ENCODE results near the gene CD47. TPM values are rescaled to one million over a fixed set of nuclear protein-coding genes. Genes with fewer than 3 reads are reported as not detected.

CD47 gene
- total and polyA plus RNA-seq, 3 donors from 2014 or later: 43.5 to 129 (median 49.9) TPM

DNA sequence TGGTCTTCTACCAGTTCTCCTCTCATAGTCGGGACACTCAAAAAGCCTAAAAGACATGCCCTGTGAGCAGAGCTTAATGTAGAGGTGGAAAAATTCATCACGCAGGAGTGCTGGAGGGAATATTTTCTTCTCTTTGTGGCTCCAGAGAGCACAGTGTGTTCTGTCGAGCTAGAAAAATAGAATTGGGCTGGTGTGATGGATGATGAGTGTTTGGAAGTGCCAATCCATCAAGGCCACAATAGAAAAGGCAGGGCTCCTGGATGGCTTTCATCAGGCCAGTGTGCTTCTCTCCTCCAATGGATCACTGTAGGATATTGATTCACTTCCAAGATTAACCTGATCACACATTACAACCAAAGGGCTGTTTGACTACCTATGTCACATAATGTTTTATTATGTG lies 65.7 kb downstream of the CD47 start:
- 73 to 85% methylated on average over 3 of the region's 3 CpGs for WGBS, 2 donors
- Histone ChIP-seq H3K27ac (no peak overlapping the region), H3K27me3 (no peaks in the 10 kb centered on the region), H3K4me1 (no peaks in the 10 kb centered on the region), H3K9me3 (no peaks in the 10 kb centered on the region), H3K36me3 (ENCODE audit: low read depth, missing control alignments) (no peaks in the 10 kb centered on the region), H3K4me3 (no peak overlapping the region)
- no peak for DNase-seq
- no peak for TF ChIP-seq POLR2A (IDR thresholded peaks at IDR 0.05)
- TF ChIP-seq, protein P1, sequence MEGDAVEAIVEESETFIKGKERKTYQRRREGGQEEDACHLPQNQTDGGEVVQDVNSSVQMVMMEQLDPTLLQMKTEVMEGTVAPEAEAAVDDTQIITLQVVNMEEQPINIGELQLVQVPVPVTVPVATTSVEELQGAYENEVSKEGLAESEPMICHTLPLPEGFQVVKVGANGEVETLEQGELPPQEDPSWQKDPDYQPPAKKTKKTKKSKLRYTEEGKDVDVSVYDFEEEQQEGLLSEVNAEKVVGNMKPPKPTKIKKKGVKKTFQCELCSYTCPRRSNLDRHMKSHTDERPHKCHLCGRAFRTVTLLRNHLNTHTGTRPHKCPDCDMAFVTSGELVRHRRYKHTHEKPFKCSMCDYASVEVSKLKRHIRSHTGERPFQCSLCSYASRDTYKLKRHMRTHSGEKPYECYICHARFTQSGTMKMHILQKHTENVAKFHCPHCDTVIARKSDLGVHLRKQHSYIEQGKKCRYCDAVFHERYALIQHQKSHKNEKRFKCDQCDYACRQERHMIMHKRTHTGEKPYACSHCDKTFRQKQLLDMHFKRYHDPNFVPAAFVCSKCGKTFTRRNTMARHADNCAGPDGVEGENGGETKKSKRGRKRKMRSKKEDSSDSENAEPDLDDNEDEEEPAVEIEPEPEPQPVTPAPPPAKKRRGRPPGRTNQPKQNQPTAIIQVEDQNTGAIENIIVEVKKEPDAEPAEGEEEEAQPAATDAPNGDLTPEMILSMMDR (IDR thresholded peaks at IDR 0.05): no peak
- intact Hi-C loops (cut with DNase I; ENCODE audit: low total_unique reads): no loop called here

DNA sequence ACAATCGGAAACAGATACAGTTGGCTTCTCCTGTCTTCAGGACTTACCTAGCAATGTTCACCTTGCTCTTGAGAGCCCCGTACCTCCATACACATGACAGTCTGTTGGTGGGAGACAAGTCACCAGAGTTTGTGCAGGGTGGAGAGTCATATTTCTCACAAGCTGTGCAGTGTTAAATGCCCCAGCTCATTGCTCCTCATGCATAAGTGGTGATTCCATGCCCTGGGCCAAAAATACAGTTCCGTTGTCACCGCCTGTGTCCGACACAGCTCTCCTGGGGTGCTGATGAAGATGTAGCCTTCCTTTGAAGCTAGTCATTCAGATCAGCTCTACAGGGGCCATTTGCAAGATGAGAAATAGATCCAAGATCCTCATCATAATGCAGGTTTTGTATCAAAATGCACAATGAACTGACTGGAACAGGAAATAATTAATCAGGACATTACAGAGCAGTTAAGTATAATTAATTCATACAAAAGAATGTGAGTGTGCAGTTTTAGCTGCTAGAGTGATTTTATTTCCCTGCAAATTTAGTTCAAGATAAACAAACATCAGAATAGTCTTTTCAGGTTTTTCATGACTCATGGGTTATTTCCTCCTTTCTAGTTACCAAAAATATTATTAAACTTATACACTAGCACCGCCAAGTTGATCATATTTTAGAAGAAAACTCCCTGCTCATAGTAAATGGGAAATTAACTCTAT lies 66.5 kb downstream of the CD47 start:
- Histone ChIP-seq H3K4me3 (no peak overlapping the region), H3K27me3 (no peaks in the 10 kb centered on the region), H3K9me3 (no peaks in the 10 kb centered on the region), H3K27ac (no peak overlapping the region), H3K4me1 (no peaks in the 10 kb centered on the region), H3K36me3 (ENCODE audit: low read depth, missing control alignments) (no peaks in the 10 kb centered on the region)
- intact Hi-C loops (cut with DNase I; ENCODE audit: low total_unique reads): no loop called here
- WGBS, 2 donors: 79 to 87% methylated on average over 6 of the region's 6 CpGs
- DNase-seq: no peak
- no peak for TF ChIP-seq POLR2A (IDR thresholded peaks at IDR 0.05)
- TF ChIP-seq, protein P1 (IDR thresholded peaks at IDR 0.05): no peak

DNA sequence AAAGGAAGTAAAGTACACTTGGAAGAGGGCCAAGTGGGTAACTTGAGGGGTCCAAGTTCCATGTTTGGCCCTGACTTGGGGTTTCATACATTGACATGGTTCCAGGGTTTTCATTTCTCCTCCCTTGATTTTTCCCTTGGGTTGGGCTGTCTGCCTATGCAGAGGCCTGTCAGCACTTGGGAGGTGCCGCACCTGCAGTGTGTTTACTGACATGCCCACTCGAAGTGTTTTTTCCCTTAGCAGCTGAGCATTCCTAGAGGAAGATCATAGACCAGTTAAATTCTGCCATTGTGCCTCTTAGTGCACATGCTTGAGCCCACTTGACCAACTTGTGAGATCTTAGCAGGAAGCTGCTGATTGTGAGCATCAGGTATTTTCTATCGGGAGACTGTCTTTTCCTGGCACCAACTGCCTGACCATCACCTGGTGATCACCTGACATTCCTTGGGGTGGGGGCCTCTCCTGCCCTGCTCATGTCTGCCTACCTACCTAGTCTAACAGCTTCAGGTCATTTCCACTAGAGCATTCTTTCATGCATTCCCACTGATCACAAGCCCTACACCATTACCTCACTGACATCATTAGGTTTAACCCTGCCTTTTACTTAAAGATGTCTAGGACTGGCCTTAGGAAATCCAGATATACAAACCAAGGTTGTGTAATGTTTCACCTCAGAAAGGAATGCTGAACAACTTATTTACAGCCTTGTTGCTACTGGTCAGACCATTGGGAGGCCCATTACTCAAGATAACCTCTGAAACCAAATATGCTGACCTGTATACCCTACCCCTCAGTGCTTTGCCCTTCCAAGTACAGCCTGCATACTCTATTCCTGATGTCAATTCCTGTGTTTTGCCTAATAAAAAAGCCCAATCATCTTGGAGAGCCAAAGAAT lies 68.3 kb downstream of the CD47 start:
- Histone ChIP-seq H3K4me3 (no peak overlapping the region), H3K27ac (no peak overlapping the region), H3K4me1 (no peaks in the 10 kb centered on the region), H3K27me3 (no peaks in the 10 kb centered on the region), H3K9me3 (no peaks in the 10 kb centered on the region), H3K36me3 (ENCODE audit: low read depth, missing control alignments) (no peaks in the 10 kb centered on the region)
- intact Hi-C loops (cut with DNase I; ENCODE audit: low total_unique reads): no loop called here
- WGBS, 2 donors: 80 to 92% methylated on average over 3 of the region's 3 CpGs
- TF ChIP-seq, protein P1 (IDR thresholded peaks at IDR 0.05): no peak
- no peak for TF ChIP-seq POLR2A (IDR thresholded peaks at IDR 0.05)
- DNase-seq: no peak

DNA sequence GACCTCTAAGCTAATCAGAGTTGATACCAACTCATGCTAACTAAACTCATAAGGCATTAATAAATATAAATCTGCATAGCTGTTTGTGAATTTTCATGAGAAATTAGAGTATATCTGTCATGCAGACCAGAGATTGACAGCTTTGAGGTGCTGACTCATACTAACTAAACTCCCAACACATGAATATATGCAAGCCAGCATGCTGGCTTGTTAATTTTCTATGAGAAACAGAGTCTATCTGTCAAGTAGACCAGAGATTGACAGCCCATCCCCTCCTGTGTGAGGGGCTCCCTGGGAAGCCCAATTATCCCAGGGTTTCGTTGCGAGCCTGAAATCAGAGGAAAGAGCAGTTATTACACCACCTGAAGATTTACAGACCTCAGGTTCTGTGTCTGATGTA lies 69.3 kb downstream of the CD47 start:
- Histone ChIP-seq H3K27me3 (no peaks in the 10 kb centered on the region), H3K4me3 (no peak overlapping the region), H3K27ac (no peak overlapping the region), H3K36me3 (ENCODE audit: low read depth, missing control alignments) (no peaks in the 10 kb centered on the region), H3K9me3 (no peaks in the 10 kb centered on the region), H3K4me1 (no peaks in the 10 kb centered on the region)
- no peak for DNase-seq
- 69 to 97% methylated on average over 2 of the region's 2 CpGs for WGBS, 2 donors
- intact Hi-C loops (cut with DNase I; ENCODE audit: low total_unique reads): no loop called here
- TF ChIP-seq POLR2A (IDR thresholded peaks at IDR 0.05): no peak
- TF ChIP-seq, protein P1 (IDR thresholded peaks at IDR 0.05): no peak
